H1 (cell line): ENCODE results near the gene ALDH1B1. TPM values are rescaled to one million over a fixed set of nuclear protein-coding genes. Genes with fewer than 3 reads are reported as not detected.

Source experiments
- CEBPB ChIP-seq: IDR thresholded peaks from 2 replicates; pipeline ENCODE4 v1.6.1; 2012; ENCODE audit warnings: low read depth, low read length
- CREB1 ChIP-seq: IDR thresholded peaks from 2 replicates; pipeline ENCODE4 v1.6.1; 2012; ENCODE audit warnings: inconsistent platforms
- GABPA ChIP-seq: IDR thresholded peaks from 2 replicates; pipeline ENCODE4 v1.6.1; 2011; ENCODE audit warnings: mild to moderate bottlenecking, low read length, moderate library complexity, borderline replicate concordance; ENCODE audit not compliant: insufficient read depth
- HDAC2 ChIP-seq, 2 experiments: fragments of 300-600 bp in 1 of 2; sonication (generic) in 1 of 2; IDR thresholded peaks; 2 replicates each; pipeline ENCODE4 v1.6.1; 2011 to 2012; ENCODE audit warnings: low read depth in 2 of 2, low read length in 2 of 2, mild to moderate bottlenecking in 2 of 2, moderate library complexity in 2 of 2, borderline replicate concordance in 1 of 2, inconsistent platforms in 1 of 2
- PHF8 ChIP-seq: fragments of 200-600 bp; sonication (generic); conservative IDR thresholded peaks from 2 replicates; pipeline ENCODE4 v1.7.1; 2012; ENCODE audit warnings: low read depth, mild to moderate bottlenecking, inconsistent platforms, low read length, moderate library complexity
- SP2 ChIP-seq: IDR thresholded peaks from 2 replicates; pipeline ENCODE4 v1.6.1; 2012; ENCODE audit warnings: mild to moderate bottlenecking, low read length, inconsistent platforms
- TCF12 ChIP-seq: IDR thresholded peaks from 2 replicates; pipeline ENCODE4 v1.6.1; 2011; ENCODE audit warnings: low read depth, mild to moderate bottlenecking, low read length
- polyA plus RNA-seq, 7 experiments: library from polyadenylated mRNA; depleted of rRNA in 3 of 7; stranded (reverse) in 5 of 7; unstranded in 2 of 7; fragments of >200 nt in 5 of 7; fragments of 200-250 nt in 2 of 7; gene quantifications; 1 replicate in 5 of 7; 2 replicates in 1 of 7; 4 replicates in 1 of 7; pipeline versions ENCODE4 v1.2.1 to v1.2.3, GENCODE V29; 2011 to 2013; ENCODE audit warnings: missing spikeins in 2 of 7, mixed read lengths in 2 of 7
- total RNA-seq: library from RNA; stranded (reverse); fragmentation: NEBNext Ultra II Directional; extraction: Animal tissue kit (Norgen Biotek cat#: 25700); gene quantifications from 2 replicates; pipeline ENCODE4 v1.2.1, GENCODE V29; 2021

Gene ALDH1B1
- total and polyA plus RNA-seq, 2 of the 8 experiments (the other 6 are each of a cell fraction or from before 2014, with no cell fraction given), result 41.6 to 78.7 TPM

DNA sequence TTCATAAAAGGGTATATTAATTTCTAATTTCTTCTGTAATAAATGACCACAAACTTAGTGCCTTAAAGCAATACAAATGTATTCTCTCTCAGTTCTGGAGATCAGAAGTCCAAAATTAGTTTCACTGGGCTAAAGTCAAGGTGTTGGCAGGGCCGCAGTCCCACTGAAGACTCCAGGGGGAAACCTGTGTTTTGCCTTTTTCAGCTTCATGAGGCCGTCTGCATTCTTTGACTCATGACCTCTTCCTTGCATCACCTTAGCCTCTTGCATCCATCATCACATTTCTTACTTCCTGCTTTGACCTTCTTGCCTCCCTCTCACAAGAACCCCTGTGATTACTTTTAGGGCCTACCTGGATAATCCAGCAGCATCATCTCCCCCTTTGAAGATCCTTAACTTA is 42.0 kb upstream of the ALDH1B1 start (continued):
- no peak for TF ChIP-seq HDAC2 (IDR thresholded peaks at IDR 0.05; ENCODE audit: borderline replicate concordance in 1 of 2, low read depth in 2 of 2, low read length in 2 of 2)
- no peak for TF ChIP-seq SP2
- no peak for TF ChIP-seq TCF12
- no peak for TF ChIP-seq GABPA
- TF ChIP-seq CREB1, result no peak
- TF ChIP-seq PHF8, result no peak
- TF ChIP-seq CEBPB, result no peak; the same call in 1 of the 2 replicates
- TF ChIP-seq, all 59 proteins: peak for 0
